Peyer's patch (tissue), 4 donors: Measurements from ENCODE around the gene NEK4. TPM values are rescaled to one million over a fixed set of nuclear protein-coding genes. Genes with fewer than 3 reads are reported as not detected.
"Not testable (repeated sequence)": the region's sequence is repeated elsewhere in the genome, so short reads cannot be mapped to it uniquely, and the experiment has no call there.

Experiments
- DNase-seq, 3 donors: peaks; one replicate each; pipeline ENCODE4 v3.0.0-alpha.2; 2017 to 2019
- H3K27ac ChIP-seq, 4 donors: fragments of 200-600 bp; sonication (generic); one replicate each; pipeline ENCODE4 v1.5.1; 2016 to 2019
- H3K27me3 ChIP-seq, 2 donors: fragments of 200-600 bp; sonication (generic); one replicate each; pipeline ENCODE4 v1.5.1; 2019
- H3K36me3 ChIP-seq, 3 donors: fragments of 200-600 bp; sonication (generic); one replicate each; pipeline ENCODE4 v1.5.1; 2016 to 2019
- H3K4me1 ChIP-seq, 4 donors: fragments of 200-600 bp; sonication (generic); one replicate each; pipeline ENCODE4 v1.5.1; 2016 to 2019
- H3K4me3 ChIP-seq, 4 donors: fragments of 200-600 bp; sonication (generic); 1 replicate in 3 of 4; 2 replicates in 1 of 4; pipeline ENCODE4 v1.5.1; 2016 to 2019; ENCODE audit warnings: mild to moderate bottlenecking in 1 of 4
- H3K9me3 ChIP-seq, 4 donors: fragments of 200-600 bp; sonication (generic); one replicate each; pipeline ENCODE4 v1.5.1; 2016 to 2019; ENCODE audit warnings: mild to moderate bottlenecking in 1 of 4
- CTCF ChIP-seq, 6 experiments: fragments of 450-650 bp in 4 of 6; fragments of 200-600 bp in 2 of 6; sonication (generic) in 1 of 6; IDR thresholded peaks; one replicate each; pipeline ENCODE4 v1.5.1; 2017 to 2019; ENCODE audit warnings: antibody characterized with exemption in 6 of 6, mild to moderate bottlenecking in 3 of 6, moderate library complexity in 1 of 6
- POLR2A ChIP-seq, 2 donors: fragments of 450-650 bp; IDR thresholded peaks; one replicate each; pipeline ENCODE4 v1.5.1; 2017; ENCODE audit warnings: antibody characterized with exemption in 2 of 2, mild to moderate bottlenecking in 2 of 2, moderate library complexity in 2 of 2
- total RNA-seq, 4 donors: library from RNA; depleted of rRNA; stranded (reverse); fragments of >200 nt; gene quantifications; one replicate each; pipeline ENCODE4 v1.1.0, GENCODE V29; 2016

The NEK4 gene
- total RNA-seq, 4 donors from 2014 or later = 16.5 to 39.6 (median 20.6) TPM

DNA sequence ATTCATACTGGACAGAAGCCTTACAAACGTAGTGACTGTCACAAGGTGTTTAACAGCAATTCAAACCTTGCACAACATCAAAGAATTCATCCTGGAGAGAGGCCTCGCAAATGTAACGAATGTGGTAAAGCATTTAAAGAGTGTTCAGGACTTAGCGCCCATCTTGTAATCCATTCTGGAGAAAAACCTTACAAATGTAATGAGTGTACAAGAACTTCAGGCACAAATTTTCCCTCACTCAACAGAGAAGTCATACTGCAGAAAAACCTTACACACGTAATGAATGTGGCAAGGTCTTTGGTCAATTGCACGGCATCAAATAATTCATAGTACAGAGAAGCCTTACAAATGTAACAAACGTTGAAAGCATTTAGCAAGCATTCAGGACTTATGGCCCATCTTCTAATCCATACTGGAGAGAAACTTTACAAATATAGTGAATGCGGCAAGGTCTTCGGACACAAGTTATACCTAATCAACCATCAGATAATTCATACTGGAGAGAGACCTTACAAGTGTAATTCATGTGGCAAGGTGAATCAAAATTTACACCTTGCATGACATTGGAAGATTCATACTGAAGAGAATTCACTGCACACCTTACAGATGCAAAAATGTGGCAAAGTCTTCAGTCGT is 37.4 kb downstream of the NEK4 start:
- Histone ChIP-seq H3K4me1 (no peaks in the 10 kb centered on the region), H3K27ac (no peak overlapping the region), H3K36me3 (peaks cover 0 to 55% (median 0%) of the 10 kb centered on the region in 3 donors), H3K4me3 (no peak overlapping the region), H3K9me3 (peaks cover 0 to 8% (median 0%) of the 10 kb centered on the region in 4 donors), H3K27me3 (no peaks in the 10 kb centered on the region)
- TF ChIP-seq POLR2A (IDR thresholded peaks at IDR 0.05) (no peak), CTCF (IDR thresholded peaks at IDR 0.05) (no peak)
- DNase-seq = no peak

DNA sequence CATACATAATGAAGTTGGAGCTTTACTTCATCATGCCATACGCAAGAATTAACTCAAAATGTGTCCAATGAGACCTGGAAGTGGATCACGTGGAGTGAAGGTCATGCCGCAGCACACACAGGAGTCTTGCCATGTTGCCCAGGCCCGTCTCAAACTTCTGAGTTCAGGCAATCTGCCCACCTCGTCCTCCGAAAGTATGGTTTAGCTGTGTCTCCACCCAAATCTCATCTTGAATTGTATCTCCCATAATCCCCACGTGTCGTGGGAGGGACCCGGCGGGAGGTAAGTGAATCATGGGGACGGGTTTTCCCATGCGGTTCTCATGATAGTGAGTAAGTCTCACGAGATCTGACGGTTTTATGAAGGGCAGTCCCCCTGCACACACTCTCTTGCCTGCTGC is 39.1 kb downstream of the NEK4 start:
- Histone ChIP-seq H3K4me1 (no peaks in the 10 kb centered on the region), H3K27me3 (no peaks in the 10 kb centered on the region), H3K9me3 (peaks cover 0 to 8% (median 0%) of the 10 kb centered on the region in 4 donors), H3K27ac (no peak overlapping the region), H3K36me3 (peaks cover 0 to 48% (median 0%) of the 10 kb centered on the region in 3 donors), H3K4me3 (no peak overlapping the region)
- no peak for TF ChIP-seq POLR2A (IDR thresholded peaks at IDR 0.05)
- TF ChIP-seq CTCF (IDR thresholded peaks at IDR 0.05) = no peak
- no peak for DNase-seq

DNA sequence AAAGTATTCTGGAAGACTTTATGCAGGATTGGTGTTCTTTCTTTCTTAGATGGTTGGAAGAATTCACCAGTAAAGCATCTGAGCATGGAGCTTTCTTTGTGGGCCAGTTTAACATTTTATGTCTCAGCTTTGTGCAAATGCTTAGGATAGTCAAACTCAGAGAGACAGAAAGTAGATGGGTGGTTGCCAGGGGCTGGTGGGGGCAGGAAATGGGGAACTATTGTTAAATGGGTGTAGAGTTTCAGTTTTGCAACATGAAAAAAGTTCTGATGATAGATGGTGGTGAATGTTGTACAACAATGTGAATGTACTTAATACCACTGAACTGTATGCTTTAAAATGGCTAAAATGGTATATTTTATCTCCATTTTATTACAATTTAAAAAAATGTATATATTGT is 40.1 kb downstream of the NEK4 start:
- no peaks in the 10 kb centered on the region for H3K27me3 ChIP-seq
- H3K4me3 ChIP-seq = no peak overlapping the region
- no peaks in the 10 kb centered on the region for H3K4me1 ChIP-seq
- no peak for DNase-seq
- no peak overlapping the region for H3K27ac ChIP-seq
- peaks cover 0 to 8% (median 0%) of the 10 kb centered on the region in 4 donors for H3K9me3 ChIP-seq
- no peak for TF ChIP-seq POLR2A (IDR thresholded peaks at IDR 0.05)
- TF ChIP-seq CTCF (IDR thresholded peaks at IDR 0.05) = no peak
- H3K36me3 ChIP-seq = peaks cover 0 to 40% (median 0%) of the 10 kb centered on the region in 3 donors

- H3K36me3 ChIP-seq = peaks cover 0 to 36% (median 0%) of the 10 kb centered on the region in 3 donors
- H3K9me3 ChIP-seq, H3K27ac ChIP-seq, DNase-seq, H3K4me3 ChIP-seq, H3K4me1 ChIP-seq, H3K27me3 ChIP-seq: not testable (repeated sequence)
Measured at GRCh38 chr3:52728753-52729152, 42.0 kb downstream of the NEK4 start.

- H3K36me3 ChIP-seq = peaks cover 0 to 11% (median 0%) of the 10 kb centered on the region in 3 donors
- no peak for DNase-seq
- H3K4me3 ChIP-seq = no peak overlapping the region
- no peak overlapping the region for H3K27ac ChIP-seq
- no peaks in the 10 kb centered on the region for H3K27me3 ChIP-seq
- H3K4me1 ChIP-seq = no peaks in the 10 kb centered on the region
- TF ChIP-seq CTCF (IDR thresholded peaks at IDR 0.05) (no peak), POLR2A (IDR thresholded peaks at IDR 0.05) (no peak)
- peaks cover 0 to 8% (median 0%) of the 10 kb centered on the region in 4 donors for H3K9me3 ChIP-seq
Measured at GRCh38 chr3:52724511-52724910, 46.2 kb downstream of the NEK4 start.

GRCh38 chr3:52723935-52724334 is 46.8 kb downstream of the NEK4 start:
- DNase-seq = no peak

More at GRCh38 chr3:52723935-52724334, 46.8 kb downstream of the NEK4 start:
- Histone ChIP-seq H3K27me3 (no peaks in the 10 kb centered on the region), H3K9me3 (peaks cover 0 to 5% (median 0%) of the 10 kb centered on the region in 4 donors), H3K4me3 (no peak overlapping the region), H3K27ac (no peak overlapping the region), H3K4me1 (no peaks in the 10 kb centered on the region), H3K36me3 (peaks cover 0 to 6% (median 0%) of the 10 kb centered on the region in 3 donors)
- no peak for TF ChIP-seq CTCF (IDR thresholded peaks at IDR 0.05)
- no peak for TF ChIP-seq POLR2A (IDR thresholded peaks at IDR 0.05)
